Activated T-helper 1 cell treated with Interleukin-2 at 50 U/mL for 16 hours (primary cell): ENCODE measurements around the gene JAKMIP2.
"Not testable (repeated sequence)": the region's sequence is repeated elsewhere in the genome, so short reads cannot be mapped to it uniquely, and the experiment has no call there.

Experiments used
- DNase-seq: peaks from one replicate; pipeline ENCODE4 v3.0.0-alpha.2; 2020; ENCODE audit warnings: low read depth

JAKMIP2 gene

DNA sequence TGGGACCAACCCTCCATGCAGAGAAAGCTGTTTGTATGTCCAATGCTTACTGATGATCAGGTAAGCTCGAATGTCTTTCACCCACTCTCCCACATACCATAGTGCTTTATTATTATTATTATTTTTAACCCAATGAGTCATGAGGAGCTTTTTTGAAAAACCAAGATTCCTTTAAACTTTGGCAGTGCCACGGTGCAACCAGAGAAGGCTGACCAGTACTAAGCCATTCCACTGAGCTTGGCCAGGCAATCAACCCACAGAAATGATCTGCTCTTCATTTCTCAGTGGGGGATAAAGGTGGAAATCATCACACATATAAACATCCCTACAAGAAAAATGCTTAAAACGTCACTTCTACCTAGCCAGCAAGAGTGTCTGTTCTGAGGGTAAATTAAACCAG is 35.5 kb downstream of the JAKMIP2 start:
- no peak for DNase-seq

DNA sequence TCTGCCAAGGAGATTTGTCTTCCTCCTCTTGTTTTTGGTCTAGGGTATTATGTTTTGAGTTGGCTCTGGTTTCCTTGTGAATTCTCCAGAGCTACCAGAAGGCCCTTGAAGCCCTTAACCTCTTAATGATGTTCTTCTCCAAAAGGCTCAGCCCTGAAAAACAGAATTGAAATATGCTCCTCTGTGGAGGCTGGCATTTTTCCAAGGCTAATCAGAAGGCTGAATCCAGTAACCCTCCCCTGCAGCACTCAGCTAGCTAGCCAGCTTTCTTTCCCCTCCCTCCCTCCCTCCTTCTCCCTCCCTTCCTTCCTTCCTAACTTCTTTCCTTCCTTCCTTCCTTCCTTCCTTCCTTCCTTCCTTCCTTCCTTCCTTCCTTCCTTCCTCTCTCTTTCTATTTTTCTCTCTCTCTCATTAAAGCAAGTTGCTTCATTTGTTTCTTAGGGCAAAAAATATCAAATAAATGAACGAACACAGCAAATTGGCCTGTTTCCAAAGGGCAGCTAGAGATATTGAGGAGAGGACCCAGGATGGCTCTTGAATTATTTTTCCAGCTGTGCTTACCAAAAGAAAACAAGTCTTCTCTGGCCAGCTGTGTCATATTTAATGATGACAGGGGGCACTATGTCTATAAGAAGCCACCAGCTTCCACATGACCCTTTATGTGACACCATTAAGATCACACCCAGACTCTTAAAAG is 38.7 kb downstream of the JAKMIP2 start:
- DNase-seq: no peak

DNA sequence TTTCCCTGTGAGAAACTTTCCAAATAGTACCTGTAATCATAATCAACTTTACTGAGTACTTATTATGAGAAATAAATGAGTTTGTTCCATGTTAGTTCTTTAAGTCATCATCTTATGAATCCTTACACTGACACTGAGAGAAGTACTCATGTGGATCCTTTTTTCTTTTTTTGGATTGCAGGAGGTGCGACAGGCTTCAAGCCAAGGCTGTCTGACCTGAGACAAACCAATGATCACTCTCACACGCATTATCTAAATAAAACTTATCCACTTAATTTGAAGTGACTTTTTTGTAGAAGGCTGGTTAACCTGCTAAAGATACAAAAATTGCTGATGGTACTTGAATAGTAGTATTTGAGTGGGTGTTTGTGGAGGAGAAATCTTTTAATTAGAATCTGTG is 39.5 kb downstream of the JAKMIP2 start:
- DNase-seq: no peak

DNA sequence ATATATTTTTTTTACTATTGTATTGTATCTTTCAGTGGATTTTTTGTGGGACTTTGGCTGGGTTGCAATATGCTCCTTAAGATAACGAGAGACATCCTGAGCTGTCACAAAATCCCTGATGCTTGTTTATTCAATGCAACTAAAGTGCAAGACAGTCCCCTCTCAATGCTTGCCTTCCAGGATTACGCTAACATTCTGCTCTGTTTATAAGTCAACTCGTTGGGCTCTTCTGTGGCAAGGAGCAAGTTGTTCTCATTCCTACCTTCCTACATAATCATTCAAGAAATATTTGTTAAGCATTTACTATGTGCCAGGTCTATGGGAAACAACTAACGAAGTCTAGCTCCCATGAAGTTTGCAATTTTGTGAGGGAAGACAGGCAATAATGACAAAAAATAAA is 40.4 kb downstream of the JAKMIP2 start:
- DNase-seq: no peak

DNA sequence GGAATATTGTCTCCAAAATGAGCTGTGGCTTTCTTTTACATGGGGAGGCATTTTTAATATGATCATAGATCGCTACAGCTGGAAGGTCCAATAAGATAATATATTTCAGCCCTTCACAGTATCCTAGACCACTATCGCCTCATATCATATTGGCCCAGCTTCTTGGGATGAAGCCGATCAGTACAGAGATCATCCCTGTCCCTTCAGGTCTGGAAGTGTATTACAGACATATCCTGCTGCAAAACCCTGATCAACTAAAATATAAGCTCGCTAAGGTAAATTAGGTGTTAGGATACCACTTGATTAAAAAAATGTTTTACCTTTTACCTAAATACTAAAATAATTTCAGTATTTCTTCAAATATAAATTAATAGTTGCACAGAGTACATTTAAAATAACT is 41.7 kb downstream of the JAKMIP2 start:
- DNase-seq: no peak

DNA sequence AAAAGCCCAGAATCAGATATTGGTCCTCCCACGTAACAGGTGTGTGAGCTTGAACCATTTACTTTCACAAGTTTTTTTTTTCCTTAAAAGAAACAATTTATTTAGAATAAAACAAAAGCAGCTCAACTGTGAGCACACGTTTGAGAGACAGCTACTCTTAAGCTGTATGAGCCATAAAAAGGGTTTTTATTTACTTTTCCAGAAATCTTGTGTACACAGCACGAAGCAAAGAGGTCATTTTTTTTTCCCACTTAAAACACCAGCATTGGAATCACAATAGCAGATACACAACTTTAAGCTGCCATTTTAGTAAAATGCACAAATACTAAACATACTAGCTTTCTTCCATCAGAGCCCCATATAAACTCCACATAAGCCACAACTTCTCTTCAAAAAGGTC is 44.6 kb downstream of the JAKMIP2 start:
- DNase-seq: no peak

DNA sequence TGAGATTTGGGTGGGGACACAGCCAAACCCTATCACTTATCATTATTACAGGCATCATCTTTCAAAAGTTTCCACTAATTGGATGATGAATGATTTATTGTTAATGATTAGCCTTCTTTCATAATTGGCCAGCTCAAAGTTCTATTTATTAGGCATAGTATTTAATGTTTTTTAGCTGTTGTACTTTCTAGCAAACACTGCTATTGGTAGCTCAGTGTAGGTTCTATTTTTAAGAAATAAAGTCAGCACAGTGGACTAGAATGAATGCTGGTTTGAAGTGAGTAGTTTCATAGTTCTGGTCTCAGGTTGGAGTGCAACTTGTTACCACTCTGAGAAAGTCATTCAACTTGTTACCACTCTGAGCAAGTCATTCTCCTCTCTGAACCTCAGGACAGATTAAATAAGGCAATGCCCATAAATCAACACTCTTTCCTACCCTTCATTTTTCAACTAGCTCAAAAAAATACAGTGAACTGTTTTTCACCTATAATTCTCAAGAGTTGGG is 46.9 kb downstream of the JAKMIP2 start:
- no peak for DNase-seq

DNA sequence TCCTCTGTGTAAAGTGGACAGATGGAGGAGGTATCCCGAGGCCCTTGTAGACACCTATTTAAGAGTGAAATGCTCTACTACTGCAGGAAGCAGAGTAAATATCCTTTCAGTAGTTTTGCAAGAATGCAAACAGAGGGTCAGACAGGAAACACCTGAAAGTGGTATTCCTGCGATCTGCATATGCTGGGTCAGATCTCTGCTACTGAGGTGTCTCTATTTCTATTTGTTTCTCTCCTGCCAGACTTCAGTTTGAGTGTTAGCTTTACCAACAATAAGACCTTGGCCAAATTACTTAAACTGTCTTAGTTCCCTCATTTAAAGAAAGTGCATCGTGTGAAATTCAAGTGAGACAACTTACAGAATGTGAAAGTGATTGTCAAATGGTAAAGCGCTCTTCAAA is 47.6 kb downstream of the JAKMIP2 start:
- DNase-seq: no peak

DNA sequence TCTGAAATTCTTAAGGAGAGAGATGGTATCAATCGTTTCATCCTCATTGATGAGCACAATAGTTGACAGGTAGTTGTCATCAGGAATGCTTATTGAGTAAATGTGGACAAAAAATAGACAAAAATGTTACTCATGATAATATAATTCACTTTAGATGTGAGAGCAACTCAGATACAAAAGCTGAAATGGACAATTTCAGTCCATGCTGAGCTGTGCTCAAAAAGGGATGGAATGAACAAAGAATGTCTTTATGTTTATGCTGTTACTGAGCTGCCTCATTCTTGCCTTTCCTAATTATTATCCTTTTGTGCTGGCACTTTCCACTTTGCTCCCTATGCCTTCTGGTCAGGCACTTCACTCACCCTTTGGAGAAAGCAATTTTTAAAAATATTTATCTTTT is 49.5 kb downstream of the JAKMIP2 start:
- no peak for DNase-seq

DNA sequence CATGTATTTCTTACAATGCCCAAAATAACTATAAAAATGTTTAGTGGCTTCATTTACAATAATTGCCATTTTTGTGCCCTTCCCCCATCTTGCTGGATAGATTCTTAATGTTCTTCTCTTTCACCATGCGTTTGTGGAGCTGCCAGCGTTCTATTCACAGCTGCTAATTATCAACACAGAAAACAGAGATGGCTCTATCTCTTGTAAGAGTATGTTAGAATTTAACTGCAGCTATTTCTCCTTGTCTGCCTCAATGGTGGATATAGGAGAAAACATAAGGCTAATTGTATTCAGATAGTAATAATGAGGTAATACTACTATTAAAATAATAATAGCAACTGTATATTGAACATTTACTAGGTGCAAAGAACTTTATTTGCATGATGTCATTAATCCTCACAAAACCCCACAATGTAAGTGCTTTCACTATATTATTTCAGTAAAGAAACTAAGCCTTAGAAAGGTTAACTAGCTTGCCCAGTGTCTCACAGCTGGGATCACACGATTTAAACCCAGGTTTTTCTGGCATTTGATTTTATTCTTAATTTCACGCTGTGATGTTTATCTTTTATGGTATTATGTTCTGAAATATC is 50.1 kb downstream of the JAKMIP2 start:
- DNase-seq: no peak

DNA sequence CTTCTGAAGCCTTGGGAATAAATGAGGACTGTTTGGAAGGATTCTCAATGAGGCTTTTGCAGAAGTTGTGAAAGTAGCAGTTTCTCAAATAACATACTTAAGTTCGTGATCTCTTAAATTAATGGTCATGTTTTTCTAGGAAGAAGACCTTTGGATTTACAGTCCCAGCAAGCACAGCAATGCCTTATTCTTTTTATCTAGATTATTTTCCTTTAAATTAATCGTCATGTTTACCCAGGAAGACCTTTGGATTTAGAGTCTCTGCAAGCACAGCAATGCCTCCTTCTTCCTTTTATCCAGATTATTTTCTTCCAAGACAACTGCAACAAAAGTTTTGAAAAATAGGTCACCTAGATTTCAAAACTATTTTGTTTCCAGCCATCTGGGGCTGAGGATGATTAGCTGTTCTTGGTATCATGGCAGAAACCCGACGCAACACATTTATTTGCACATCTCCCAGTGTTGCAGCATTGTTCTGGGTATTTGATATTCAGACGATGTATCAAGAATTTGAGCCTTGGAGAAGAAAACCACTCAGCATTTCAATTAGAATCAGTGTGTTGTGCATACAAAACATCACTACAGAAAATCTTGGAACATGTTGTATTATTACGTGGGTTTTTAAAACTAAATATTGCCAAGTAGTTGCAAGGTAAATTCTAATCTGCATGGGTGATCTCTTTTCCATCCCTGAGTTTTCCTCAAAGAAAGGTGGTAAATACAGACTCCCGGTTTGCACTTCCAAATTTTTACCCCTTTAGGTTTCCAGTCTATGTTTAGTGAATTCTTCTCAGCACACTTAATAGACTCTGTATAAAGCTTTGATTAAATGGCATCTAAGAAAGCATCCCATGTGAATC is 50.9 kb downstream of the JAKMIP2 start:
- no peak for DNase-seq

DNA sequence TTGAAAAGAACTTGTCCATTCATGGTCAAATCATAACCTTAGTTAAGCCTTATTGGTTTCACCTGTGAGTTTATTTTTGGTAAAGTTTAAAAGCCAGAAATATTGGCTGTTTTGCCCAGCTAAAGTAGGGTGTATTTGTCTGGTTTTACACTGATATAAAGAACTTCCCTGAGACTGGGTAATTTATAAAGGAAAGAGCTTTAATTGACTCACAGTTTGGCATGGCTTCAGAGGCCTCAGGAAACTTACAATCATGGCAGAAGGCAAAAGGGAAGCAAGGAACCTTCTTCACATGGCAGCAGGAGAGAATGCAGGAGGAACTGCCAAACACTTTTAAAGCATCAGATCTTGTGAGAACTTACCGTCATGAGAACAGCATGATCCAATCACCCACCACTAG is 55.3 kb downstream of the JAKMIP2 start:
- no peak for DNase-seq

DNA sequence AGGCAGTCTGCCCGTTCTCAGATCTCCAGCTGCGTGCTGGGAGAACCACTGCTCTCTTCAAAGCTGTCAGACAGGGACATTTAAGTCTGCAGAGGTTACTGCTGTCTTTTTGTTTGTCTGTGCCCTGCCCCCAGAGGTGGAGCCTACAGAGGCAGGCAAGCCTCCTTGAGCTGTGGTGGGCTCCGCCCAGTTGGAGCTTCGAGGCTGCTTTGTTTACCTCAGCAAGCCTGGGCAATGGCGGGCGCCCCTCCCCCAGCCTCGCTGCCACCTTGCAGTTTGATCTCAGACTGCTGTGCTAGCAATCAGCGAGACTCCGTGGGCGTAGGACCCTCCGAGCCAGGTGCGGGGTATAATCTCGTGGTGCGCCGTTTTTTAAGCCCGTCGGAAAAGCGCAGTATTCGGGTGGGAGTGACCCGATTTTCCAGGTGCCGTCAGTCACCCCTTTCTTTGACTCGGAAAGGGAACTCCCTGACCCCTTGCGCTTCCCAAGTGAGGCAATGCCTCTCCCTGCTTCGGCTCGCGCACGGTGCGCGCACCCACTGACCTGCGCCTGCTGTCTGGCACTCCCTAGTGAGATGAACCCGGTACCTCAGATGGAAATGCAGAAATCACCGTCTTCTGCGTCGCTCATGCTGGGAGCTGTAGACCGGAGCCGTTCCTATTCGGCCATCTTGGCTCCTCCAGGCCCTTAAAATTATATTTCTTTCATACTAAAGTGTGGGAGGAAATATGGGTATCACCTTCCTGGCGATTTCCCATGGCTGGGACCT is 61.2 kb downstream of the JAKMIP2 start:
- not testable (repeated sequence) for DNase-seq

DNA sequence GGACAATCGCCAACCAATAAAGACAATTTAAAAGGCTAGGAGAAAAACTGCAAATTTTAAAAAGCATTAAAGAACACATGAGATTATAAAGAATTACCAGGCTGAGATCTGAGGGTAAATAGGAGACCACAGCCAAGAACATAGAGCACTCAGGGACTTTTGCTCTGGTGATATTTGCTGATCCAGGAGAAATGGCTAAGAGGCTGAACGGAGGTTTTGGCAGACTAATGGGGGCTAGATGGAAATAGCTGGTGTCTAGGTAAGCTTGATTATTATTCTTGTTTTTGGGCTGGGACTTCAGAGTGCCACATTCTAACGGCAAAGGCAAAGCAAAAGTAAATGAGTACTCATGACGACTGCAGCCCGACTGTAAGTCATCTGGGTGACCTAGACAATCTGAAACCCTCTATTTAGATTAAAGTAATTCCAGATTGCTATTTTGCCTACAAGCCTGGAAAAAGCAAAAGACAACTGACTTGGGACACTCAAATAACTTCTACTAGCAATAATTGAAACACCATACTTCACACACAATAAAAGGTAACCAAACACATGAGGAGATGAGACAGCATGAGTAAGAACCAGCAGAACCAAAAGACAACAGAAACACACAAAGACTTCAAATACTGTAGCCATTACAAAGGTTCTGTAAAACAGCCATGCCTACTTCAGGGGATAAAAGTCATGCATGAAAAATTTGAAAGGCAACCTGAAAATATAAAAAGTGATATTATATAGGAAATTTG is 68.8 kb downstream of the JAKMIP2 start:
- no peak for DNase-seq

DNA sequence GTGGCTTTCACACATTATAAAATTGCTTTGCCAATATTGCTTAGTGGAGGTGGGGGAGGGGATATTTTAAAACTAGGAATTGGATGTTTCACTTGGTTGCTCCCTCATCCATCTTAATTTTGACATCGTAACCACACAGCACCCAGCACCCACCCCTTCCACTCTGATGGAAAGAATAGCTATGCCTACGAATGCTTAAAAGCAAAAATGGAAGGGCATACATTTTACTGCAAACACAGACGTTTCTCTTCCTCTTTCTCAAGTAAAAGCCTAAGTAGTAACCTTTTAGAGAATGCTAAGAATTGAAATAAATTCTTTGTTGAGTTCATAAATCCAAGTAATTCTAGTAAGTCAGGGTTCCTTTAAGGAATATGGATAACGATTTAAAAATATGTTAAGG is 69.9 kb downstream of the JAKMIP2 start:
- DNase-seq: no peak

DNA sequence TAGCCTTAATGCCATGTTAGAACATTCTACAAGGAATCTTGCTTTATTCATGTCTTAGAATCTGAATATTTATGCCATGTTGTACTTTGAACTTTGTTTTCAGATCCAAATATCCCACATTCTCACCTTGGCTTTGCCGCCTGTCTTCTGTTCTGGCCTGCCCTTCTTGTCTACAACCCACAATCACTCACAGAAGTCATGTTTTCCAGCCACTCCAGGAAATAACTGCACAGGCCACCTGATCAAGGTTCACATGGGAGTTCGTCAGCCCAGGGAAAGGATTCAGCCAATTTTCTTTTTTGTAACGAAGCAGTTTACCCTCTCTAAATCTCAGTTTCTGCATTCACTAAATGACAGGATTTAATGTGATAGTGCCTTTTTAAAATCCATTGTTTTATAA is 70.5 kb downstream of the JAKMIP2 start:
- no peak for DNase-seq

DNA sequence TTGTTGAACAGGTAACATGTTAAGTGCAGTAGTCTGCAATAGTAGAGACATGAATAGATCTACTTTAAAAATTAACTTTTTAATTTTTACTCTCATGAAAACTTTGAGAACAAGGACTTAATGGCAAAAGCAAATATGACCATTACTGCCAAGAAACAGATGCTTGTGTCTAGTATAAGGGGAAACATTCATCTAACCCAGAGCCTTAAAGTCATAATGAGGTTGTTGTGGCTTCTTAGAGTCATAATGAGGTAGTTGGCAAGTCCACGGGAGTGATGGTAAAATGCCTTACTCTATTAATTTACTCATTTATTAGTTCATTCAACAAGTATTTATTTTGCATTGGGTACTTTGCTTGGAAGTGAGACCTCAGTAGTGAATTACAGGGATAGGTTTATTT is 71.5 kb downstream of the JAKMIP2 start:
- no peak for DNase-seq

DNA sequence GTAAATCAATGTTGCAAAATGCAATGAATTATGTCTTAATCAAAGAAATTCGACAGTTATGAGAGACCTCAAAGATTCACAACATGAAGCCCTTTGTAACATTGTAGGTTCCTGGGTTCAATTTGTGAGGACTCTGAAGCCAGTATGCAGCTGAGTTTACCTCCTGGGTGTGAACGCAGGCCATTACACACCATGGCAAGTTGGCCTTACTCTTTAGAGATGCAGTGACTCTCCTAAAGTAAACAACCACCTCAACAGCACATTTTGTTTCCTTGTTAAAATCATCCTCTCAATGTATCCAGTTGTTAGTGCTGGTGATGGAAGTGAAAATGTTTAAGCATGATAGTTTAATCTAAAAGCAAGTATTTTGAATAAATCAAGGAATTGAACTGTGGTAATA is 73.8 kb downstream of the JAKMIP2 start:
- no peak for DNase-seq

DNA sequence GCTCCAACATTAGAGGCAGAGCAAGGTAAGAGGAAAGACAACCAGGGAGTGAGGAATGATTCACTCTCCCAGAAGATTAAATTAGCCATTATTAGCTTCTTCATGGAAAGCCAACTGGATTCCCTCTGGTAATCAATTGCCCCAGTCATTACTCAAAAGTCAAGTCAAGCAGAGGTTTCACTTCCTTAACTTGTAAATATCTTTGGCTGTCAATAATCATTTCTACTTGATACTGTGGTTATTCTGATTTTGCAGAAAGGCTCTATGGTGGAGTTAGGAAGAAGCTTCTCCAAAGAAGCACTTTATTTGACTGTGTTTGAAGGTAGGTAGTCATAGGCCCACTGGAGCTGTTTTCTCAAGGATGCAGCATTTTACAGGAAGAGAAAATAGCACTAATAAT is 78.0 kb downstream of the JAKMIP2 start:
- DNase-seq: no peak

DNA sequence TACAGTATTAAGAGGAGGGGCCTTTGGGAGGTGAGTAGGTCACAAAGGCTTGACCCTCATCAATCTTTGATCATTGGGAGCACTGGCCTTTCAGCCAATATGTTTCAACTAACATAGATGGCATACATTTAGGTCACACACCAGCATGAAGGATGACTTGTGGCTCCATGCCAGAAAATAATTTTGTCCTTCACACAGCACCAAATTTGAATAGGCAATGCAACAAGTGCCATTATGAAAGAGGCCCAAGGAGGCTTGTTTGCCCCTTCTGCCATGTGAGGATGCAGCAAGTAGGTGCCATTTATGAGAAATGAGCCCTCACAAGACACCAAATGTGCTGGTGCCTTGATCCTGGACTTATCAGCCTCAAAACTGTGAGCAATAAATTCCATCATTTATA is 81.1 kb downstream of the JAKMIP2 start:
- no peak for DNase-seq

DNA sequence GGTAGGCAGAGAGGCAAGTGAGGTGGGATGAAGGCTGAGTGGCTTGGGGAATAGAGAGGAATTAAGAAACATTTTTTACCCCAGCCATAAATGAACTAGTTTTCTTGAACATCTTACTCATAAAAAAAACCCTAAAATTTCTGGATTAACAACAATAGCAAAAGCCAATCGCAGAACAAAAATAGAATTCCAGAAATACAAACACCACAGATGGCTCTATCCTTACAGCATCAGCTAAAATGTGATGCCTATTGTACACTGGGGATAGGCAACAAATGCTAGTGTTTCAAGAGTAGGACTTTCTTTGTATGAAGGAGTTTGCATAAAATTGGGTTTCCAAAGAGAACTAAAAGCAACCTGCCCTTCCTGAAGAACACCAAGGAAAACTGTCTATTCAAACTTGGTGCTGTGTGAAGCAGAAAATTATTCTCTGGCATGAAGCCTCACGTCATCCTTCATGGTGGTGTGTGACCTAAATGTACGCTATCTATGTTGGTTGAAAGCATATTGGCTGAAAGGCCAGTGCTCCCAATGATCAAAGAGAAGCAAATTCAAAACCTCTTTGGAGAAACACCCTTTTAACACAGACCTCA is 82.9 kb downstream of the JAKMIP2 start:
- DNase-seq: no peak
